AG10803 (cell line): ENCODE measurements around the gene HNF1A.

ENCODE experiments used
- DNase-seq: peaks from one replicate; pipeline ENCODE4 v3.0.0; 2010; ENCODE audit warnings: low read depth
- H3K4me3 ChIP-seq: 2 replicates; pipeline ENCODE4 v1.5.1; 2011; ENCODE audit warnings: mild to moderate bottlenecking, low read length, control low read depth
- TF ChIP-seq, protein P1 (sequence below): conservative IDR thresholded peaks from 2 replicates; pipeline ENCODE4 v1.5.1; 2011; ENCODE audit warnings: mild to moderate bottlenecking, low read length, control low read depth, inconsistent platforms

Gene HNF1A

GRCh38 chr12:120978296-120979219 is at the start of gene HNF1A:
Gene HNF1A, plus strand, starts transcription at chr12:120978543. Its CDS starts 226 bp downstream, at chr12:120978769.
- DNase-seq: no peak
- H3K4me3 ChIP-seq: no peak within 1 kb of the TSS
- TF ChIP-seq, protein P1, sequence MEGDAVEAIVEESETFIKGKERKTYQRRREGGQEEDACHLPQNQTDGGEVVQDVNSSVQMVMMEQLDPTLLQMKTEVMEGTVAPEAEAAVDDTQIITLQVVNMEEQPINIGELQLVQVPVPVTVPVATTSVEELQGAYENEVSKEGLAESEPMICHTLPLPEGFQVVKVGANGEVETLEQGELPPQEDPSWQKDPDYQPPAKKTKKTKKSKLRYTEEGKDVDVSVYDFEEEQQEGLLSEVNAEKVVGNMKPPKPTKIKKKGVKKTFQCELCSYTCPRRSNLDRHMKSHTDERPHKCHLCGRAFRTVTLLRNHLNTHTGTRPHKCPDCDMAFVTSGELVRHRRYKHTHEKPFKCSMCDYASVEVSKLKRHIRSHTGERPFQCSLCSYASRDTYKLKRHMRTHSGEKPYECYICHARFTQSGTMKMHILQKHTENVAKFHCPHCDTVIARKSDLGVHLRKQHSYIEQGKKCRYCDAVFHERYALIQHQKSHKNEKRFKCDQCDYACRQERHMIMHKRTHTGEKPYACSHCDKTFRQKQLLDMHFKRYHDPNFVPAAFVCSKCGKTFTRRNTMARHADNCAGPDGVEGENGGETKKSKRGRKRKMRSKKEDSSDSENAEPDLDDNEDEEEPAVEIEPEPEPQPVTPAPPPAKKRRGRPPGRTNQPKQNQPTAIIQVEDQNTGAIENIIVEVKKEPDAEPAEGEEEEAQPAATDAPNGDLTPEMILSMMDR: no peak

GRCh38 chr12:120928864-120929652 is 49.3 kb upstream of the HNF1A start:
- no peak for DNase-seq
- no peak overlapping the region for H3K4me3 ChIP-seq

GRCh38 chr12:120930032-120930431 is 48.3 kb upstream of the HNF1A start:
- DNase-seq: no peak
- H3K4me3 ChIP-seq: no peak overlapping the region
- TF ChIP-seq, protein P1: no peak

More at GRCh38 chr12:120928864-120929652, 49.3 kb upstream of the HNF1A start:
- TF ChIP-seq, protein P1: no peak

GRCh38 chr12:120932058-120932457 is 46.3 kb upstream of the HNF1A start:
- no peak overlapping the region for H3K4me3 ChIP-seq
- no peak for DNase-seq
- TF ChIP-seq, protein P1: no peak

DNA sequence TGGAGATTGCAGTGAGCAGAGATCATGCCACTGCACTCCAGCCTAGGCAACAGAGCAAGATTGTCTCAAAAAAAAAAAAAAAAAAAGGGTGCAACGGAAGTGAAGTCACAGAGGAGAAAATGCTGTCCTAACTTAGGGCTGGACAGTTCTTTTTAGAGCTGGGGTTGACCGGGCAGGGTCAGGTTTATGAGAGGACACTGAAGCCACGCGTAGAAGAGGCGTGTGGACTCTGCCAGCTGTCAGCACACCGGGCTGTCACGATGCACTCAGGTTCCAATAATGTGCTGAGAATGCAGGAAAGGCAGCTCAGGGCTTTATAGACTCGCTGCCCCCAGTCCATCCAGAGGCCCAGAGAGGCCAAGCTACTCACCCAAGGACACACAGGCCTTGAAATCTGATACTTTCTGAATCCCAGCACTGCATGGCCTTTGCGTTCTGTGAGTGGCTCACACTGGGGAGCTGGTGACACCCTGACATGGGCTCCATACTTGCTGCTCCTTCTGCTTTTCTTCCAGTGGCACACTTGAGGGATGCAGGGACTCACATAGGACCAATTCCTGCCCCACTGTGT is 45.3 kb upstream of the HNF1A start:
- no peak for DNase-seq
- no peak overlapping the region for H3K4me3 ChIP-seq
- TF ChIP-seq, protein P1: no peak

- TF ChIP-seq, protein P1: no peak
- no peak for DNase-seq
- no peak overlapping the region for H3K4me3 ChIP-seq
Measured at GRCh38 chr12:120933786-120934185, 44.6 kb upstream of the HNF1A start.
